Chondrocyte (in vitro differentiated cells): Measurements from ENCODE around the gene NFS1. TPM values are rescaled to one million over a fixed set of nuclear protein-coding genes. Genes with fewer than 3 reads are reported as not detected.

Experiments used
- DNase-seq: peaks from one replicate; pipeline ENCODE4 v3.0.0; 2021; ENCODE audit warnings: mixed read lengths, low spot score
- H3K27ac Mint-ChIP-seq: one replicate; pipeline ENCODE4 v1.8.0; 2021; ENCODE audit warnings: mild to moderate bottlenecking, moderate library complexity, mixed read lengths; ENCODE audit not compliant: unreplicated experiment
- H3K27me3 Mint-ChIP-seq: 2 replicates; pipeline ENCODE4 v1.8.0; 2021; ENCODE audit warnings: low read depth, mixed read lengths
- H3K36me3 Mint-ChIP-seq: 2 replicates; pipeline ENCODE4 v1.8.0; 2021; ENCODE audit warnings: low read depth, mixed read lengths
- H3K4me1 Mint-ChIP-seq: 2 replicates; pipeline ENCODE4 v1.8.0; 2021; ENCODE audit warnings: low read depth, mild to moderate bottlenecking, mixed read lengths
- H3K4me3 Mint-ChIP-seq: one replicate; pipeline ENCODE4 v1.8.0; 2021; ENCODE audit warnings: mild to moderate bottlenecking, moderate library complexity, mixed read lengths; ENCODE audit not compliant: unreplicated experiment
- H3K9me3 Mint-ChIP-seq: 2 replicates; pipeline ENCODE4 v1.8.0; 2021; ENCODE audit warnings: low read depth, mixed read lengths
- CTCF ChIP-seq: fragments of 200-600 bp; sonication (generic); IDR thresholded peaks from 2 replicates; pipeline ENCODE4 v1.5.0; 2021; ENCODE audit warnings: antibody characterized with exemption, mild to moderate bottlenecking, moderate library complexity
- total RNA-seq: library from RNA; stranded (reverse); gene quantifications from 3 replicates; pipeline ENCODE4 v1.2.1, GENCODE V29; 2021

NFS1 gene
- total RNA-seq, 1 donor from 2014 or later, result 26.8 TPM

- Mint-ChIP-seq H3K9me3 (no peaks in the 10 kb centered on the region), H3K4me1 (peaks cover 34% of the 10 kb centered on the region), H3K27ac (peak overlapping the region; percentile 97), H3K36me3 (peaks cover 2% of the 10 kb centered on the region), H3K27me3 (no peaks in the 10 kb centered on the region), H3K4me3 (peak overlapping the region; percentile 89)
- no peak for TF ChIP-seq CTCF
- no peak for DNase-seq
Measured at GRCh38 chr20:35618263-35619131, 80.7 kb downstream of the NFS1 start.

Other genes starting within 250 kb of the NFS1 start
- 33.1 to 43.6 TPM (median 38.4 TPM) in 3 replicates for gene CEP250, start 243.8 kb downstream of the NFS1 start, total RNA-seq
- gene C20orf173, start 169.7 kb downstream of the NFS1 start, total RNA-seq, result not detected in 3 replicates
- 203 to 278 TPM (median 208 TPM) in 3 replicates for gene ERGIC3, start 157.3 kb downstream of the NFS1 start, total RNA-seq
- 1.9 to 8.8 TPM (median 8.6 TPM) in 3 replicates for gene SPAG4, start 83.5 kb downstream of the NFS1 start, total RNA-seq
- 127 to 142 TPM (median 142 TPM) in 3 replicates for gene CPNE1, start 34.5 kb downstream of the NFS1 start, total RNA-seq
- 59.0 to 66.5 TPM (median 63.8 TPM) in 3 replicates for gene RBM12, start 34.5 kb downstream of the NFS1 start, total RNA-seq
- gene ROMO1, start 53 bp upstream of the NFS1 start, total RNA-seq, result 123 to 128 TPM (median 128 TPM) in 3 replicates
- 217 to 277 TPM (median 238 TPM) in 3 replicates for gene RBM39, start 42.9 kb upstream of the NFS1 start, total RNA-seq
- gene PHF20, start 72.7 kb upstream of the NFS1 start, total RNA-seq, result 42.2 to 46.1 TPM (median 44.6 TPM) in 3 replicates